ENCODE results near the gene FGGY. TPM values are rescaled to one million over a fixed set of nuclear protein-coding genes. Genes with fewer than 3 reads are reported as not detected.

Gene FGGY
- total RNA-seq, 1 experiment from 2014 or later, result 14.6 TPM

DNA sequence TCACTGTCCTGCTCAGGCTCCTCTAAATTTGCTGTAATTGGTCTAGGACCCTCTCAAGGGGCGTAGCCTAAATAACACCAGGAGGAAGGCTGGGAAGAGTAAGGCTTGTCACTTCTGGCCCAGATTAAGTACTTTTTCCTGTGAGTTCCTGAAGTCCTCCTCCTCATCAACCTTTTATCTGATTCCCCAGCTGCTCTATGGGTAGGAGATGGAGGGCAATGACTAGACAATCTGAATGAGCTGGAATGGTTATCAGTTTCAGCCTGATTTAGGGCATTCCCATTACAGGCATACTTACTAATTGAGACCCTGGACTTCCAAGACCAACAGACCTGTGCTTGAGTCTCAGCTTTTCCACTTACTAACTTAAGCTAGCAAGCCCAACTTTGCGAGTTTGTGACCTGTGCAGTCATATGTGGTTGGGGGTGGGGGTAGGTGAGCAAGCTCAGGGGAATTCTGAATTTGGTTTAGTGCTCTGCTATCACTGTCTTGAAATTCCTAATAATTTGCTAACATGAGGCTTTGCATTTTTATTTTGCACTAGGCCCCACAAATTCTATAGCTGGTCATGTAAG is 18.0 kb upstream of the FGGY start:
- no peak overlapping the region for H2AK5ac ChIP-seq (ENCODE audit: insufficient read length, low read length)
- no peak overlapping the region for H3K27ac Mint-ChIP-seq

More for the DNA sequence above, 18.0 kb upstream of the FGGY start:
- no peak overlapping the region for H4K5ac ChIP-seq (ENCODE audit: insufficient read length, low read depth, low read length)
- no peaks in the 10 kb centered on the region for H3K9me3 ChIP-seq (ENCODE audit: control insufficient read depth, low read depth, low read length)
- no peaks in the 10 kb centered on the region for H3K23me2 ChIP-seq (ENCODE audit: insufficient read length, low read depth, low read length, poor library complexity, severe bottlenecking)
- H4K20me1 ChIP-seq (ENCODE audit: control insufficient read depth, insufficient read depth, insufficient read length), result no peaks in the 10 kb centered on the region
- TF ChIP-seq, protein P1, sequence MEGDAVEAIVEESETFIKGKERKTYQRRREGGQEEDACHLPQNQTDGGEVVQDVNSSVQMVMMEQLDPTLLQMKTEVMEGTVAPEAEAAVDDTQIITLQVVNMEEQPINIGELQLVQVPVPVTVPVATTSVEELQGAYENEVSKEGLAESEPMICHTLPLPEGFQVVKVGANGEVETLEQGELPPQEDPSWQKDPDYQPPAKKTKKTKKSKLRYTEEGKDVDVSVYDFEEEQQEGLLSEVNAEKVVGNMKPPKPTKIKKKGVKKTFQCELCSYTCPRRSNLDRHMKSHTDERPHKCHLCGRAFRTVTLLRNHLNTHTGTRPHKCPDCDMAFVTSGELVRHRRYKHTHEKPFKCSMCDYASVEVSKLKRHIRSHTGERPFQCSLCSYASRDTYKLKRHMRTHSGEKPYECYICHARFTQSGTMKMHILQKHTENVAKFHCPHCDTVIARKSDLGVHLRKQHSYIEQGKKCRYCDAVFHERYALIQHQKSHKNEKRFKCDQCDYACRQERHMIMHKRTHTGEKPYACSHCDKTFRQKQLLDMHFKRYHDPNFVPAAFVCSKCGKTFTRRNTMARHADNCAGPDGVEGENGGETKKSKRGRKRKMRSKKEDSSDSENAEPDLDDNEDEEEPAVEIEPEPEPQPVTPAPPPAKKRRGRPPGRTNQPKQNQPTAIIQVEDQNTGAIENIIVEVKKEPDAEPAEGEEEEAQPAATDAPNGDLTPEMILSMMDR (conservative IDR thresholded peaks at IDR 0.05), result no peak
- no peak overlapping the region for H2AFZ ChIP-seq (ENCODE audit: low read length)
- no peak overlapping the region for H3K4ac ChIP-seq (ENCODE audit: low read depth, low read length)
- no peak overlapping the region for H3K23ac ChIP-seq (ENCODE audit: insufficient read length, low read depth, low read length)
- H3K27me3 Mint-ChIP-seq (ENCODE audit: low read depth), result no peaks in the 10 kb centered on the region
- H2BK5ac ChIP-seq (ENCODE audit: insufficient read length, low read length), result no peak overlapping the region
- no peak overlapping the region for H3K9ac ChIP-seq (ENCODE audit: extremely low read depth, insufficient read length, low read length)
- H3K4me1 ChIP-seq (ENCODE audit: insufficient read depth, low read length), result no peaks in the 10 kb centered on the region
- H3K27me3 ChIP-seq (ENCODE audit: insufficient read depth, low read length), result no peaks in the 10 kb centered on the region
- H3K79me1 ChIP-seq (ENCODE audit: insufficient read depth, low read depth, low read length, poor library complexity, severe bottlenecking), result no peaks in the 10 kb centered on the region
- no CpG with 5 or more reads among the region's 2 CpGs for WGBS (ENCODE audit: extremely low coverage, insufficient read length, low lambda C conversion rate)
- no peaks in the 10 kb centered on the region for H3K9me3 Mint-ChIP-seq
- H4K91ac ChIP-seq (ENCODE audit: insufficient read length, low read depth, low read length), result no peak overlapping the region
- no peaks in the 10 kb centered on the region for H3K79me2 ChIP-seq (ENCODE audit: insufficient read depth, low read length)
- no peak overlapping the region for H3K18ac ChIP-seq (ENCODE audit: insufficient read length, low read depth, low read length)
- no peak overlapping the region for H4K8ac ChIP-seq (replicated peaks; ENCODE audit: insufficient read length, low read depth, low read length)
- DNase-seq, result no peak
- no peak overlapping the region for H3K27ac ChIP-seq (ENCODE audit: insufficient read length, low read depth, low read length)
- H3K36me3 Mint-ChIP-seq (ENCODE audit: insufficient read depth in 1 of 3, low read depth in 3 of 3), result no peaks in the 10 kb centered on the region
- H2BK120ac ChIP-seq (ENCODE audit: low read depth, low read length, poor library complexity, severe bottlenecking), result no peak overlapping the region
- no peak overlapping the region for H2BK20ac ChIP-seq (ENCODE audit: low read depth, low read length, poor library complexity, severe bottlenecking)
- H3K4me1 Mint-ChIP-seq, result peaks cover 6% of the 10 kb centered on the region in 2 experiments; a peak in 3 of 4 replicates
- H3K4me2 ChIP-seq (ENCODE audit: insufficient read depth, insufficient read length, low read length), result no peak overlapping the region
- no peak overlapping the region for H2BK15ac ChIP-seq (ENCODE audit: low read depth, low read length)
- H3K56ac ChIP-seq (ENCODE audit: insufficient read length, low read depth, low read length), result no peak overlapping the region
- no peak overlapping the region for H3K4me3 Mint-ChIP-seq
- no peak overlapping the region for H3T11ph ChIP-seq (ENCODE audit: low read length)
- no peak overlapping the region for H2BK12ac ChIP-seq (ENCODE audit: insufficient read length, low read depth, low read length)
- H3K14ac ChIP-seq (ENCODE audit: insufficient read depth, low read length), result no peak overlapping the region
